NCI-H1092 (cell line): ENCODE results near the gene FGGY.

Experiments used
- DNase-seq: peaks from one replicate; lab custom pipeline; 2025; lab: John Stamatoyannopoulos, UW

The FGGY gene

DNA sequence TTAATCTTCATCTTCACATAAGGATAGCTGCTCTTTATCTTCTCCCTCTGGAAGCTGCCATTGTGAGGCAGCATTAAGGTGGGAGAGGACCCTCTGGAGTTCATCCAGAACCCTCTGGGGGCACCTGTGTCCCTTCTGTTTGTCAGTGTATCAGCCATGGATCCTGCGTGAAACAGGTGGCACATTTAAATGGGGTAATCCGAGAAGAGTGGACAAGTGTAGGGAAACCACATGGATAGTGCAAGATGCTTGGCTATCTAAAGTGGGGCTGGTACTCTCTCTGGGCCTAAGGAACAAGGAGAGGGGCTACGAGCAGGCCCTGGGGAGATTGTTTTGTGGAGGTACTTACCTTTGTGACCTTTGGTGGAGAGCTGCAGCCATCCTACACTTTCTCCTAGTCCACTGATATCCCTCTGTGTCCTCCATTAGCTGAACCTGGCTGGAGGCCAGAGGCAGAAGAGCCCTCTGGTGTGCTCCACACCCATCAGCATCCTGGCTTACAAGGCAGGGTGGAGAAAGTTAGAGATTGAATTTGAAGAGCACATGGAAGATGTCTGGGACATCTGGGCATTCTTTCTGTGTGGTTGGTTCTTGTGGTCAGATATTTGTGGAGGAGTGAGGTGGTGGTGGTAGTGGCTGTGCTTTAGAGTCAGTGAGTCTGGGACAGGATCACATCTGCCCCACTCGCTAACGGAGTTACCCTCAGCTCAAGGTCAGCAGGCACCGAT, 117.7 kb downstream of the FGGY start:
- DNase-seq: no peak

DNA sequence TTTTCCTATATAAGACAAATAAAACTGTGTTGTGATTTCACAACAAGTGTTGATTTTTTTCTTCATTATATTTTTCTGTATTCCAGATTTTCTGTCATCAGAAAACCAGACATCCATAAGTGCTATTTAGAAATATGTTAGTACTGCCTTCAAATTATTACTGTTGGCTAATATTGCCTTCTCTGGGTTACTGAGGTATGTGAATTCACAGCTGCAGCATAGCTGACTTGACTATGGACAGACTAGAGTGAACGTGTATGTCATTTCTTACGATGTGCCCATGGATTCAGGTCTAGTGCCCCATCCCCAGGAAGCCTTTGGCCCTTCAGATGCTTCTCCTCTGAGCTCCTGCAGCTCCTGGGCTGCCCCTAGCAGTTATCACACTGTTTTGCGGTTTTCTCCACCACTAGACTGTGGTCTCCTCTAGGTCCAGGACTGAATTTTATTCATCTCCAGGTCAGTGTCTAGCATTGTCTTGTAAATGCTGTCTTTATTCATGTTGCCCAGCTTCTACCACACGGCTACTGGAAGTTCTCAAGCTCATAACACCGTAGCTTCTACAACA, 118.5 kb downstream of the FGGY start:
- DNase-seq: no peak

DNA sequence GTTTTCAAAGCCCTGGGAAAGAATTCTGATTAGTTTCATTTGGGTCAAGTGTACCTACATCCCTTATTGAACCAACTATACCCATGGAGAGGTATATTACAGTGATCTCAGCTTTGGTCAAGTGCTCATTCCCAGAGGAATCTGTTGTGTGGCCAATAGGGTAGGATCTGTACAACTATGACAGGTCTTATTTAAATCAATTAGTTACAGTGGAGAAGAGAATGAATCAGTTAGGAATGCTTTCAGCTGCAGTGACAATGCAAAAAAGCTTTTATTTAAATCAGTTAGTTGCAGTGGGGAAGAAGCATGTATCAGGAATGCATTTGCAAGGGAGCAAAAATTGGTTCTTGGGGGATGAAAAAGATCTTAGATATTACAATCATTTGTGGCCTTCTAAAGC, 119.0 kb downstream of the FGGY start:
- DNase-seq: no peak

DNA sequence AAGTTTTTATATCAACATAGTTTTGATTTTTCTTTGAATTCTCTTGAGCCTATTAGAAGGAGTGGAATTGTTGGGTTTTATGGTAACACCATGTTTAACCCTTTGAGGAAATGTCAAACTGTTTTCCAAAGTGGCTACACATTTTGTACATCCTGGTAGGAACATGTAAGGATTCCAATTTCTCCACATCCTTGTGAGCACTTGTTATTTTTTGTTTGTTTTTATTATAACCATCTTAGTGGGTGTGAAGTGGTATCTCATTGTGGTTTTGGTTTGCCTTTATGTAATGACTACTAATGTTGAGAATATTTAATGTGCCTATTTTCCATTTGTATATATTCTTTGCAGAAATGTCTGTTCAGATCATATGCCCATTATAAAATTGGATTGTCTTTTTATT, 120.5 kb downstream of the FGGY start:
- no peak for DNase-seq

DNA sequence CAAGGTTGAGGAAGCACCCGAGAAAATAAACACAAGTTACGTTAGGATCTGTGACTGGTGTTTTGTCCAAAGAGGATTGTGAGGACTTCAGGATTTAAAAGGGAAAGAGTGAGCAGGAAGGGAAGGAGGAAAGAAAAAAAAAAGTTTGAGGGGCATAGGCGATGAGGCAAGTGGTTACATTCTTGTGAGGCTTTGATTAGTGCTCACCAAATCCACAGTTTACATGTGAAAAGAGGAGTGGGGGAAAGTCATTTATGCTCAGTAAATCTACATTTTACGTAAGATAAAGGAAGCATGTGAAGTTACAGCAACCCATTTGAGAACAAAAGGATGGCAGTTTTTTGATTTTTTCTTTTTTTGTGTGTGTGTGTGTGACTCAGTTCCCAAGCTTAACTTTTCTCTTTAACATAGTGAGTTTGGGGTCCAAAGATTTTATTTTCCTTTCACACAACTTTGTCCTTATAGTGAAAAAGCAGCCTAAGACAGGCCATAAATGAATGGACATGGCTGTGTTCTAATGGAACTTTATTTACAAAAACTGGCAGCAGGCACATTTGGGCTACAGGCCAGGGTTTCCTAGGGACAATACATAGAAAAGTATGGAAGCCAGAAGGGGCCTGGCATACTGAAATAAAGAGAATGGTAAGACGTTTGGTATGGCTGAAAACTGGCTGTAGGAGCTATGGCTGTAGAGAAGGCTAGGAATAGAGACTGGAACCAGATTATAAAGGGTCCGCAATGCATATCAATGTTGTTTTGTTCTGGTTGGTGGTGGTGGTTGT, 121.7 kb downstream of the FGGY start:
- DNase-seq: no peak

DNA sequence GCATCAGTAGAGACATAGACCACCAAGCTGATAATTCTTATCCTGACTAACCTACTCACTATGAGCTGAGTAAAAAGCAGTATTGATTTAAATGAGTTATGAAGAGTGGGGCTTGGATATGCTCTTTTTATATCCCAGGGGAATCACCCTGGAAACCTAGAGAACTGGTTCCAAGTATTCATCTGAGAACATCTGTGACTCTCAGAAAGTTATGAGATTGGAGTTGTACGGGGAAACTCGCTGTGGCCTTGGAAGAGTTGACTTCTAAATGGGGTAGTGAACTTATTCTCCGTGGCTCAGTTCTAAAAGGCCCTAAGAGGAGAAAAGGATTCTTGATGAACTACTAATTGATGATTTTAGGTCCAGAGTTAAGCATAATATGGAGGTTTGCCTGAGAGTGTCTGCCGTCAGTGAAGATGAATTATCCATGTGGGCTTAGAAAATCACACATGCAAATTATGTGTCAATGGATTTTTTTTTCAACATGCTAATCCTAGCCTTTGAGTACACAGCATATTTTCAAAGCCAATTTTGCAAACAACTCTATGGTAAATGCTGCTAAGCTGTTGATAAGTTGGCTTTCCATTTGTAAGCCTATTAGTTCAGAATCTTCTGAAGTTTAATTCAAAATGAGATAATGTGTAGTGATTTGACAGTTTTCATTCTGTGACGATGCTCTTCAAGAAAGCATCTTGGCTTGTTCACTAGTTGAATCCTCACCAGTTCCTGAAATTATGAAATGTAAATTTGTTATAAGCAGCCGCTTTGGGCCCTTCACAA, 122.7 kb downstream of the FGGY start:
- no peak for DNase-seq

DNA sequence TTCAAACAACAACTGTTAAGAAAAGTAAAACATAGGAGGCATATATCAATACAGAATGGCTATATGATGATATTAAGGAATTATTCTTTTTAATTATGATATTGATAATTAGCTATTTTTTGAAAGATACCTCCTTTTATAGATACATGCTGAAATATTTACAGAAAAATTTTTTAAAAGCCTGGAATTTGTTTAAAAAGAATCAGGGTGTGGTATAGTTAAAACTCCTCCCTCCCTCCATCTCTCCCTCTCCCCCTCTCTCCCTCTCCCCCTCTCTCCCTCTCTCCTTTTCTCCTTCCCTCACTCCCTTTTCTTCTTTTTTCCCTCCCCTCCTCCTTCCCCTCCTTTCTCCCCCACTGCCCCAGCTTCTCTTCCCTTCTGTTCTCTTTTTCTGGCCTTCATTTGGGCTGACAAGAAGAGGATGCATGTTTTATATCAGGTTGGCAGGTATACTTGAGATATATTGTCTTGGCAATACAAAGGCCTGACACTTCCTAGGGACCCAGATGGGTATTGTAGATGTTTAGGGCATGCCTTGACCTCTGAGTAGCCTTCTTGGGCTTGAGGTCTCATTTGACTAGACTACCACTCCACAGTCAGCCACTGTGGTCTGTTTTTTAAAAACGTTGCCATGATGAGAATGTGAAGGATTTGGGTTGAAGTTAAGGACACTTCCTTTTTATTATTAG, 124.5 kb downstream of the FGGY start:
- DNase-seq: no peak

DNA sequence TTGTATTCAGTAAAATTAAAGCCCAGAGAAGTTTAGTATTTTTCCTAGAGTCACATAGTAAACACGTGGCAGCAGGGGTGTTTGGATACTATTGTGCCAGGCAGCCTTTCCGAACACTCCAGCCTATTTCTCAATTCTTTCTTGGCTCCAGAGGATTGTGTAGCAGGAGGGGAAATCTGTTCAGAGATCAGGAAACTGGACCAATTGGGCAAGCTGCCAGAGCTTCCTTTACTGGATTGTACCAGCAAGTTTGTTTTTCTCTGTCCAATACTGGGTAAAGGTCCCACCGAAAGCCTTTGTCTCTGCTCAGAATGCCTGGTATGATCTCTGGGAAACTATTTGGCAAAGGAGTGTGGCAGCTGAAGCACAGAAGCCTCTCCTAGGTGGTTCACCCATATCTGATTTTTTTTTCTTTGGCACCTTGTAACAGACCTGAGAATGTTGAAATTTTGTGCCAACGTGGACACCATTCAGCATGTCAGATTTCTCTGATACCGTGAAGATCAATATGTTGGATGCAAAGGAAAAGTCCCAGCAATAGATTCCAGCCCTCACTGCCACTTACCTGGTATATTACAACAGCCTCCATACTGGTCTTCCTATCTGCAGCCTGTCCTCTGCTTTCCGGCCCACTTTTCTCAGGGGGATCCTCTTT, 126.2 kb downstream of the FGGY start:
- no peak for DNase-seq

DNA sequence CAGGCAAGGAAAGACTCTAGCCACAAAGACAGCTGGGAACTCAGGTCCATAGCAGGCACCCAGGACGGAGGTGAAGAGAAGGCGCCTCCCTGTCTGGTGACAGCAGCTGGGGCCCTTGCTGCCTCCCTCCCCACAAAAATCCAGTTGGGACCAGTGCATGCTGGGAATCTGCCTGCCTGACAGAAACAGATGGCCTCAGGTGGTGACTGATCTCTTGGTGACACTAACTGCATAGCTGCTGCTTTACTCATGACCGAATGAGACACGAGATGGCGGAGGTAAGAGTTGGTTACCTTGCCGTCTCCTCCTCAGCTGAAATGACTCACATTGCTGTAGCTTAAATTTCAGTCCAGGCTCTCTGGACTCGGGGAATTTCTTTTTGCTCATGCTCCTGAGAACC, 130.3 kb downstream of the FGGY start:
- no peak for DNase-seq

DNA sequence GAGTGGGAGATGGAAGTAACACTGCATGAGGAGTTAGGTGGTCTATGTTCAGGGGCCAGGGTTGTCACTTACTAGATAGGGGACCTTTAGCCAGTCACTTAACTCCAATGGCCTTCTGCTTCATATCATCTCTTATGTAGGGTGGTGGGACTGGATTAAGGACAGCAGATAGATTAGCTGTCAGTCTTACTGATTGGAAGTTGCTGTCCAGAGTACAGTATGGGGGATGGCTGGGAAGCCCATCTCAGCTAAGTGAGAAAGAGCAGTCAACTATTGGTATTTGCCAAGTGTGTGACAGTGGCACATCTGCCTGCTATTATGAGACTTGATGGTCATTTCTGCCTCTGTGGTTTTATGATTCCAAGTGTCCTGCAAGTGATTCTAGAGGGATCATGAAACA, 130.9 kb downstream of the FGGY start:
- DNase-seq: no peak

DNA sequence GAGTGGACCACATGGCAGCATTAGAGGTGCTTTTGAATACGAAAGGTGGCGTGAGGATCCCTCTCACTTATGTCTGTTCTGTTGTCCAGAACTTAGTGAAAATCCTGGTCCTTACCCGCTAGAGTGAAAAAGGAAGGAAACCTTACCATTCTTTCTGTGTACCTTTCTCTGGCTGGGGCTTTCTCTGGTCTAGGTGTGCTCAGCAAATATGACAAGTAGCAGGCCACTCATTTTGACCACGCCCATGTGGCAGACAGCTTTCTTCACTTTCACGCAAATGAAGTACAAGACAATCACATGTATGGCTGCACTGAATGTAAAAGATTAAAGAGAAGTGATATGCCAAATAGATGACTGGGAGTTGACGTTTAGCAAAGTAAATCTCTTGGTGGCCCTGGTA, 131.9 kb downstream of the FGGY start:
- no peak for DNase-seq

DNA sequence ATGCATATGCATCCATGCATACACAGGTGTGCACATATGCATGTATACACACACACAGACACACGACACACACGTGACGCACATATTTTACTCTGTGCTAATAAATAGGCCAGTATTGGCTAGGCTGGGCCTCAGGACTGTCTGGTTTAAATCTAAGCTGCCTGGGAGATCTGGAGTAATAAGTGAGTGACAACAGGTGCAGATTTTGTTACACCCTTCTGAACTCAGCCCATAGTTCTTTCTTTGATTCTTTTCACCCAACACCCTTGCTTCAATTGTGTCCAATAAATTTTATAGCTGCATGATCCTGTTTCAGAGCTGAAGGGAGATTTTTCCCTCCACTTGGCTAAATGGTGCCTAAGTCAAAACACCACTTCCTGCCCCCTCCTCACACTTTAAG, 132.8 kb downstream of the FGGY start:
- no peak for DNase-seq

DNA sequence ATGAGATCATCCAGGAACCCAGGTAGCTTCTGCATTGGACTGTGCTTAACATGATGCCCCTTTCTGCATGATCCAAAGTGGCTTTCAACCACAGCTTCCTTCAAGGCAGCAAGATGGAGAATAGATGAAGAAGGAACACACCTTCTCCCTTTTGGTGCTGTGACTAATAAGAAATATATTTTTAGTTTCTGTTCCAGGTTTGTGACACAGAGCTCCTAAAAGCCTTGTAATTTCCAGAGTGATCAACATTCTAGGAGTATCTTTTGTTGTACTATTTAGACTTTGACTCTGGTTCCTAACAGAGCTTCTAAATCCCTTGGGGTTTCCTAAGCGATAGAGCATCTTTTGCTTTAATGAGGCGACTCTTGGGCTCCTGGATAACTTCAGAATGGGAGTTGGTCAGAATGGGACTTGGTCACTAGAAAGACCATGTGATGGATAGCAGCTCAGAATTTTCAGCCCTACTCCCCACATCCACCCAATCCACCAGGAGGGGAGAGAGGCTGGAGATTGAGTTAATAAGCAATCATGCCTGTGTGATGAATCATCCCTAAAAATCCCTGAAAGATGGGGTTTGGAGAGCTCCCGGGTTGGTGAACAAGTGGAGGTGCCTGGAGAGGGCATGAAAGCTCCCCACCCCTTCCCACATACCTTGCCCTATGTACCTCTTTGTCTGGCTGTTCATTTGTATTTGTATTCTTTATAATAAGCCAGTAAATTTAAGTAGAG, 134.8 kb downstream of the FGGY start:
- no peak for DNase-seq

DNA sequence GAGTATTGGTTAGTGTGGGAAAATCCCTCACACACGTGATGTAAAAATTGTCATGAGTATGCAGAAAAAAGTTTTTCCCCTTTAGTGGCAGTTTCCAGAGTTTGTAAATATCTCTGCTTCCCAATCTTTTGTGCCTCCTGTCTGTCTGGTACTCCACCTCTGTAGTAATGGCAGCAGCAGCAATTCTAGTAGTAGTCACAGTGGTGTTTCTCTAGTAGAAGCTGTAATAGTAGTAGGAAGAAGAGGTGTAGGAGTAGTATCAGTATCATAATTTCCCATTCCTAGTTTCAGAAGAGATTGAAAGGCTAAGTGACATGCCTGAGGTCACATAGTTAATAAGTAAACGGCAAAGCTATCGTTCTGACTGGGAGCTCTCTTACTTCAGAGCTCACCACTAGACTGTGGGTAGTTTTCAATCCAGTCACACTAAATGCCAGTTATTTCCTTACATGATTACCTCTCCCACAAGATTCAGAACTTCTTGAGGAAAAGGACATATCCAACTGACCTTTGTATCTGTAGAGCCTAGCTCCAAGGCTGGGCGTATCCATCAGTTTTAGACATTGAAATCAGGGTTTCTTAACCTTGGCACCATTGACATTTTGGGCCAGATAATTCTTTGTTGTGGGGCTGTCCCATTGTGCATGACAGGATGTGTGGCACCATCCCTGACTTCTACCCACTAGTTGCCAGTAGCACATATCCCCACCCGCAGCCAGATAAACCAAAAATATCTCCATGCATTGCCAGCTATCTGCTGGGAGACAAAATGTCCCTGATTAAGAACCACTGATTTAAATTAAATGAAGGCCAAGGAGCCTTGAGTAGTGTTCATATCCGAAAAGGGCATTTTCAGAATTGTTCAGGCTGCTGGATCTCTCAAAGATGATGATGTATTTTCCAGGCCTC, 135.9 kb downstream of the FGGY start:
- no peak for DNase-seq

DNA sequence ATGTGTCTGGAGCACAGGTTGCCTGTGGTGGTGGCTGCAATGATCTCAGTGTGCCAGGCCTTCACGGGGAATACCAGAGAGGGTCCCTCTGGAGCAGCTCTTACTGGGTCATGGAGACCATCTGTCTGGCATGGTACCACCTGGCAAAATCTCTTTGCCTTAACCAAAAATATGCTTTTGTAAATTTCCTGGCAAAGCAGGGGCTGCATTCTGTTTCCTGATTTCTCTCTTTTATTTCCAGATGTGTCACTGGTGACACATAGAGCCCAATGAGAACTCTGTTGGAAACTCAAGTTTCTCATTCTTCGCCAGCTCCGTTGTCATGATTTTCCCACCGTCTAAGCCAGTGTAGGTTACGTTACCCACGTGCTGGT, 136.5 kb downstream of the FGGY start:
- DNase-seq: no peak

DNA sequence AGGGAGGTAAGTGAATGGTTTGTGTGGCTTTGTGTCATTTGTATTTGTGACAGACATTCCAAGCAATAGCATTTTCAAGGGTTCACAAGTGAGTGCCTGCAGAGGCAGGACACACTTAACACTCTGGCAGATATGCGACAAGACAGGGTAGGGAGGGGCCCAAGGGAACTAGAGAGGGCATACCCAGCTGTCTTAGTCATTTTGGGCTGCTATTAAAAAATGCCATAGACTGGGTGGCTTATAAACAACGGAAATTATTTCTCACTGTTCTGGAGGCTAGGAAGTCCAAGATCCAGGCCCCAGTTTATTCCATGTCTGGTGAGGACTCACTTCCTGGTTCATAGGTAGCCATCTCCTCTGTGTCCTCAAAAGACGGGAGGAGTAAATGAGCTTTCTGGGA, 137.4 kb downstream of the FGGY start:
- no peak for DNase-seq

DNA sequence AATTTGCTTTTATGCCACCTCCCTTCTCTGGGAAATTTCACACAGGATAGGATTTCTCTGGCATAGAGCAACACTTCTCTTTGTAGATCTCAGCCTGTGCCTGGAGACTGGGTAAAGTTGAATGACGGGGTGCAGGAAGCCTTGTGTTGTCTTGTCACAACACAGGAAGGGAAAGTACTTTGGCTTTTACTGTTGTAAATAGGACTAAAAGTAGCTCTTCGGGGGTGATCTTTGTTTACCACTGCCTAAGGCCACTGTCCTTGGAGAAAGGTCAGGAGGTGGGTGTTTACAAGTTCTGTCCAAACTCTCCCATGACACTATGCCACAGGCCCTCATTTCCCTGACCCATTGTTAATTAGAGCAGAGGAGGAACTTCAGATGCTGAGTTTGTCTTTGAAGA, 139.7 kb downstream of the FGGY start:
- DNase-seq: no peak

DNA sequence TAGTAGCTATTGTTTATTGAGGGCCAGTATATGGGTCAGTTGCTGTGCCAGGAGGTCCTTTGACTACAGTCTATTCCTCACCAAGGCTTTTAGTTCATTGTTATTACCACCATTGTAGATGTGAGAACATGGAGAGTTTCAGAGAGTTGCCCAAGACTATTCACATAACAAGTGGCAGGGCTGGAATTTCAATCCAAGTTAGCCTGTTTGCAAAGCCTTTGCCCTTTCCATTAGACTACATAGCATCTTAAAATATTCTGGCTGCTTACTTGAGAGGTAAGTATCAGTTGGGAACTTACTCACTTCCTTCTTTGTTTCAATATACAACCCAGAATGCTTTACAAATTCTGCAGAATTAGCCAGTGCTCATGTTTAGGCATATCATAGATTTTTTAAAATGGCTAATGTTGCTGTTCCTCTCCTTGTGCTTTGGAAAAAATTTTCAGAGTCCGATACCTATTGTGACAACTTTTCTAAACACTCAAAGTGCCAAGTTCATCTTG, 141.2 kb downstream of the FGGY start:
- no peak for DNase-seq

DNA sequence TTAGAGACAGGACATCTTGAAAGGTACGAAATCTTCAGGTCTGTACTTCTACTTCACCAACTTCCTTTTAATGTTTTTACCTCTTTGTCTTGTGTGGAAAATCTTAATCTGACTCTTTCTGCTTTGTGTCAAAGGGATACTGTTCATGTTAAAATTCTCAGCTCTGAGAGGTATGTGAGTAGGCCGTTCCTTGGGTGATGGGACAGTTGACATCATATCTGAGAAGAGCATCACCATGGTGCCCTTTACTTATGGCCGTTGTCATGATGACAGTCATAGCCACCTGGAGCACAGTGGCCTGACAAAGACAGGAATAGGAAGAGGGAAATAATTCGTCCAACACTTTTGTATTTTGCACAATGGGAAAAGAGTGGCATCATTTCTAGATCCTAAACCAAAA, 145.6 kb downstream of the FGGY start:
- DNase-seq: no peak

DNA sequence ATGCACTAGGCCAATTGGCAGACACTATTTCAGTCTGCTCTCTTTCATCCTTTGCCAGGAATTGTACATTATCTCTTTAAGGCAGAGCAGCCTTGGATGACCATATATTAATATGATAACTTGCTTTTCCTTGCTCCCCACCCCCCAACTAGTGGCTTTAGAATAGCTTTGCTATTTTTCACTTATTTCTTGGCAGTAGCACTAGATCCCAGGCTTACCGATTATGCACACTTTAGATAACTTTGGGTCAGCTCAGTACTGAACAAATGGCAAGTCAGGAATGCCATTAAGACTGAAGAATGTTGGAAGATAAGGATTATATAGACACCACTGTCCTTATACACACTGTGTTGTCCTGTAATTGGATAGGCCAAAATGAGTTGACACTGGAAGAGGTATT, 146.4 kb downstream of the FGGY start:
- DNase-seq: no peak
